GM19324 (cell line): Measurements from ENCODE around the gene WTAP.
"Not testable (repeated sequence)": the region's sequence is repeated elsewhere in the genome, so short reads cannot be mapped to it uniquely, and the experiment has no call there.

Experiments
- ATAC-seq: cut with Tn5 transposase; IDR thresholded peaks from one replicate; pipeline ENCODE4 v1.9.1; 2021; ENCODE audit warnings: mild to moderate bottlenecking, moderate library complexity; ENCODE audit not compliant: unreplicated experiment, low FRiP score

Gene WTAP

DNA sequence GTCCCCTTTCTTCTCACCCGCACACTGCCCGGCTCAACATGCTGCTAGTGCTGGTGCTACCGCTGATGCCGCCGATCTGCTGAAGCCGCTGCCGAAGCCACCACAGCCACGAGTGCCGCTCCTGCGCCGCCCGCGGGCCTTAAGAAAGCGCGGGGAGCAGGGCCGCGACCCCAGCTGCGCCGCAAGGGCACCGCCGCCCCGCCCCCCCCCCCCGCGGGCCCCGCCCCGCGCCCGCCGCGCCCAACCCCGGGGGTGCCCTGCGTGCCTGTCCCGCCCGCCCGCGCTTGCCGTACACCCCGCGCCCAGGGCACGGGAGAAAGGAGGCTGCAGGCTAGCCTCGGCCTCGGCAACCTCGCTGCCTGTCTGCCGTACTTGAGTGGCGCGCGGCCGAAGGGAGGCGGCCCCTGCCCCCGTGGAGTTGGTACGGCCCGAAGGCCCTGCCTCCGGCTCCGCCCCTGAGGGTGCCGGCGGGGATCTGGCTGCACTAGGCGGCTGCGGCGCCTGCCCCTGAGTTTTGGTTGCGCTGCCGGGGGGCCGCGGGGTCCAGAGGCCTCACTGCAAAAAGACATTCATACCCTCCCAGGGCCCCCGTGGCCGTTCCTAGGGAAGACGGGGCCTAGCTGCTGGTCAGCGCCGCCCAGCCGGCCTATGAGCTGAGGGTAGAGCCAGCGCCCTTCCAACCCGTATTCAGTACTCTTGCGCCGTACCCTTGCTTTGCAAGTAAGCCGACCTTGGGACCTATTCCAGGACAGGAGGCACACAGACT, 34.0 kb upstream of the WTAP start, which contains the start of gene SOD2:
TSS of gene SOD2 (minus strand) at position 114 of the 766 bp plus-strand sequence. CDS start at position 40, 74 bp downstream.
- ATAC-seq: peak; percentile 88

DNA sequence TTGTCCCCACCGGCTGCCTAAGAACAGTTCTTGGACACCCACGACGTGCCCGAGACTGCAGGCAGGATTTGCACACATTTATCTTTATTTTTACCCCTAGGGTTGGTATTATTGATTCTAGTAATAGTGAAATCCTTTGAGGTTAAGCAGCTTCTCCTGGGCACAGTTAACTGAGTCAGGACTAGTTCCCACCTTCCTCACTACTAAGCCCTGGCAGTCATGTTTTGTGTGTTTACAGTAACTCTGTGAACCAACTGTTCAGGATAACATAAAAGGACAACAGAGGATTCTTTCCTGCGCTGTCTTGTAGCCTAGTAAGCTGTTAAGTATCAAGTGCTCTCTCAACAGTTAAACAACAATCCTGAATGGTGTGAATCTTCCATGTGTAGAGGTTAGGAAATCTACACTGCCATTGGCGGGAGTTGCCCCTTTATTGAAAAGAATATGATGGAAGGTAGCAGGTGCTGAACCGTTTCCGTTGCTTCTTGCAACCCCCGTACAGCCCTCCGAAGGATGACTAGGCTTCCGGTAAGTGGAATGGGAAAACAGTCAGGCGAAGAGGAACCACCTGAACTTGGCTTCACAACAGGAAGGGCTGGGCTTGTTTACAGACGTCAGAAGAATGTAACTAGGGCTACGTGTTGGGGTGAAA, 33.3 kb upstream of the WTAP start:
- ATAC-seq: peak; percentile 1

DNA sequence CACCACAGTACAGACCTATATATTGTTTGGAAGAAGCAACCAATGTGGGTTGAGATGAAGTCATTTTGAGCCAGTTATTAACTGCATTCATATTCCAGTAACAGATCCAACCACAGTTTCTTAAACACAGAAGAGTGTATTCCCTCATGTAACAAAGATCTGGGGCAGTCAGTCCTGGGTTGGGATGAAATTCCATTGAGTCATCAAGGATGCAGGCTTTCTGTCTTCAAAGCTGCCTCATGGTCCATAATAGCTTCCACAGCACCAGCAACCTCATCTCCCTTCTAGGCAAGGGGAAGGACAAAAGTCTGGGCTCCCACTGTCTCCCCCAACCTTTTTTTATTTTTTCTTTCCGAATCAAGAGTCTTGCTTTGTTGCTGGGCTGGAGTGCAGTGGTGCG, 31.3 kb upstream of the WTAP start:
- ATAC-seq: no peak

DNA sequence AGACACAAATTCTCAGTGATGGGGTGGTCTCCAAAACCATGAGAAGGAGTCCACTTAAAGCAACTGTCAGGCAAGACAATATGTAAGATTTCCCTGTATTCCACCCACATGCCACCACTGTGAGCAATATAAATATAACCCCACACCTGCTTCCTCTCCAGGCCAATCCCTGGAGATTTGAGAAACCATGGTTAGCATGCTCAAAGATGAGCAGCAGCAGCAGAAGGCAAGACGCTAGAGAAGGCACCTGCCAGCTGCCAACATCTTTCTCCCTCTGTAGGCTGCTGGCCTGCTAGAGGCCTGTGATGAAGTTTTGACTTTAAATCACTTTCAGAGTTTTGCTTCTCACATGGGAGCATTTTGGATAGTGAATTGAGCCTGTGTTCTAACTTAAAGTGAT, 26.3 kb upstream of the WTAP start:
- no peak for ATAC-seq

DNA sequence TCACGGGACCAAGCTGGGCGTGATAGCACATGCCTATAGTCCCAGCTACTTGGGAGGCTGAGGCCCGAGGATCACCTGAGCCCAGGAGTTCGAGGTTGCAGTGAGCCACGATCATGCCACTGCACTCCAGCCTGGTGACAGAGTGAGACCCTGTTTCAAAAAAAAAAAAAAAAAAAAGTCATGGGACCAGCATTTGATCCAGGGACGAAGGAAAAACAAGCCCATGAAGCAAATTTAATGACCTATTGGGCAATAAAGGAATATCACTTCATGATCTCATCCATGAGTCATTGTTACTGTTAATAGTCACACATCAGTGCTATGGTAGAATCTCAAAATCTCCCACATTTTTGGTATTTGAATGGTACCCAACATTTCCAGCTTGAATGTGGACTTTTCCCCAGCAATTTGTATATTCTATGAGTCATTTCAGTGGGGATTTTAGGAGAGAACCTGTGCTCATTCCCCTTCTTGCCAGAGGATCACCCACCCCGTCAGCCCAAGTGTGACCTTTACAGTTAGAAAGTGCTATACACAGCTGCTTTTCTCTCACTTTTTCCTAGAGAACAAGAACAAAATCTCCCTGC, 25.8 kb upstream of the WTAP start:
- ATAC-seq: no peak

DNA sequence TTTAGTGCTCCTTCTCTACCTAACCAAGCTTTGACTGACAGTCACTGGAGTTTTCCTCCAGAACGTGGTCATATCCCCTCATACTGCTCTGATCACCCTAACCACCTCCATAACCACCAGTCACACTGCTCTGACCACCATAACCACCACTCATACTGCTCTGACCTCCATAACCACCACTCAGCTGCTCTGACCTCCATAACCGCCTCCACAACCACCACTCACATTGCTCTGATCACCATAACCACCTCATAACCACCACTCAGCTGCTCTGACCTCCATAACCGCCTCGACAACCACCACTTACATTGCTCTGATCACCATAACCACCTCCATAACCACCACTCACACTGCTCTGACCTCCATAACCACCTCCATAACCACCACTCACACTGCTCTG, 16.7 kb upstream of the WTAP start:
- not testable (repeated sequence) for ATAC-seq

DNA sequence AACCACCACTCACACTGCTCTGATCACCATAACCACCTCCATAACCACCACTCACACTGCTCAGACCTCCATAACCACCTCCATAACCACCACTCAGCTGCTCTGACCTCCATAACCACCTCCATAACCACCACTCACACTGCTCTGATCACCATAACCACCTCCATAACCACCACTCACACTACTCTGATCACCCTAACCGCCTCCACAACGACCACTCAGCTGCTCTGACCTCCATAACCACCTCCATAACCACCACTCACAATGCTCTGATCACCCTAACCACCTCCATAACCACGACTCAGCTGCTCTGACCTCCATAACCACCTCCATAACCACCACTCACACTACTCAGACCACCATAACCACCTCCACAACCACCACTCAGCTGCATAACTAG, 14.9 kb upstream of the WTAP start:
- not testable (repeated sequence) for ATAC-seq

DNA sequence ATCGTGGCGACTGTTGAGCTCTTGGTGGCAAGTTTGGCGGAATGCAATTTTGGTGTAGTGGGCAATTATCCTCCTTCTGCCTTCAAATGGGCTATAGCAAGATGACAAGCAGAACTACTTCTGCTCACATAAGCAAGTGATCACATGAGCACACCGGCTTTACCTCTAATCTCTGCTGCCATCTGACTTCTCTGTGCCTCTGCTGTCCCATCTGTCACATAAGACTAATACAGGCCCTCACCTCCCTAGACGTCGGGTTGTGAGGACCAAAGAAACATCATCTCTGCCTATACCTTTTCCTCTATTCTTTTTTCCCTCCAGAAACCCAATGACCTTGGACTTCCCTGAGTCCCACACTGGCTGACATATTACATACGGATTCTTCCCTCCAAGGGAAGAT, 13.3 kb upstream of the WTAP start:
- no peak for ATAC-seq

DNA sequence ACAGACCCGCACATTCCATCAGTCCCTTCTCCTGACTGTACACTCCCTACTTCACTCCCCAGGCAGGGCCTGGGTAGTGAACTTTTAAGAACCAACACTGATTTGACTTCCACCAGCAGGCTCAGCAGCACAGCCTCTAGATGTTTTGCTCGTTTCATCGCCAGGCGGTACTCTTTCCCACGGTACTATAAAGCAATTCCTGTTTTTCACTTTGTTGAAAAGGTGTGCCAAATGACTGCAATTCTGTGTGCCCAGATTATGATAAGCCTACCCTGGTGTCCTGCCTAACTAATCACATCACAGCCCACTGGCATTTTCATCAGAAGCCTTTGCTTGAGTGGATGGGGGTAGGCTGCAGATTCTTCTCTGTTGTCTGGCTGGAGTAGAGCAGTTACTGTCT, 12.9 kb upstream of the WTAP start:
- ATAC-seq: no peak

DNA sequence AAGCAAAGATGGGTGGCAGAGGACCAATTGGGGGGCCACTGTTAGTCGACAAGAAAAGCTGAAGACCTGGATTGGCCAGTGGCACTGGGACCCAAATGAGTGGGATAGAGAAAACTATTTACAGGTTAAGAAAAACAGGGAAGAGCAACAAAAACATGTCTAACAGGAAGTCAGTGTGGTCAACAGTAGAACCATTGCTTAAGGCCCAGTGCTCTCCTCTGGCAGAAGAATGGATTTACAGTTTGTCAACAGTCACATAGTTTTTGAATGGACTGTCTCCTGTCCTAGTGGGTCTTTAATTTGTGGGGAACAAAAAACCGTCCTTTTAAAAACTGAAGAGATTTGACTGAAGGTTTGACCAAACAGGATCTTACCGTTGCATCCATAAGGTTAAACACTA, 12.1 kb upstream of the WTAP start:
- ATAC-seq: no peak

DNA sequence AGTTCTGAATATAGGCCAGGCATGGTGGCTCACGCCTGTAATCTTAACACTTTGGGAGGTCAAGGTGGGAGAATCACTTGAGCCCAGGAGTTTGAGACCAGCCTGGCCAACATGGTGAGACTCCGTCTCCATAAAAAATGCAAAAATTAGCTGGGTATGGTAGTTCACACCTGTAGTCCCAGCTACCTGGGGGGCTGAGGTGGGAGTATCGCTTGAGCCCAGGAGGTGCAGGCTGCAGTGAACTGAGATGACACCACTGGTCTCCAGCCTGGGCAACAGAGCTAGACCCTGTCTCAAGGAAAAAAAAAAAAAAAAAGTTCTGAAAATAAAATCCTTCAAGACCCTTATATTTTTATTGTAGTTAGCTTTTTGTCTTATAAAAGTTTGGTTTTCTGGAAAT, 11.7 kb upstream of the WTAP start:
- ATAC-seq: no peak

DNA sequence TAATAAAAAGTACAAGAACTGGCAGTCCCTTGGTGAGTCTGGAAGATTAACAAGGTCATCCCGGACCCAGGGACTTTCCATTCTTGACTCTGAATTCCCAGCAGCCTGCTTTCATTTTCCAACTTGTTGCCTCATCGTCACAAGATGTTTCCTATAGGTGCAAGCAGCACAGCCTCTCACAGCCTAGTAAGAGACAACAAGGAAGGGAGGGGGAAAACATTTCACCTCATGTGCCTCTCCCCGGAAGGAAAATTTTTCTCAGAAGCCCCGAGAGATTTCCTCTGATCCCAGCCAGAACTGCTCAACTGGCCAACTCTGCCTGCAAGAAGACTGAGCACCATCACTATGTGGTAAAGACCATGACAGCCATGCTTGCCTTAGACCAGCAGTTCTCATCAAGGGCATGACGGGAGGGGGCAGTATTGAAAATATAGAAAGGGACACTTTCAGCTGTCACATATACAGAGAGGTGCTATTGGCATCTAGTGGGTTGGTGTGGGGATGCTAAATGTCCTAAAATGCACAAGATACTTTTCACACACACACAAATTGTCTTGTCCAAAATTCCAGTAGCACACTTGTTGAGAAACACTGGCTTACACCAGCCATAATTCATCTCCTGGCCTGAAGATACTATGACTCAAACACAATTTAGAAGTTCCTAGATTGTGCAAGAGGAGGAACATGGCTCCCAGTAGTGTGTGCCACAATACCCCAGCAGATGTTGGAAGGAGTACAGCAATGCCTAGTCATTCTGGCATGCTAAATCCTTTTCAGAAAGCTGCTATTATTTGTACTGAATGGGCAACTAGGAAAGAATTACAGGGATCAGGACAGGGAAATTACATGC, 10.8 kb upstream of the WTAP start:
- no peak for ATAC-seq

DNA sequence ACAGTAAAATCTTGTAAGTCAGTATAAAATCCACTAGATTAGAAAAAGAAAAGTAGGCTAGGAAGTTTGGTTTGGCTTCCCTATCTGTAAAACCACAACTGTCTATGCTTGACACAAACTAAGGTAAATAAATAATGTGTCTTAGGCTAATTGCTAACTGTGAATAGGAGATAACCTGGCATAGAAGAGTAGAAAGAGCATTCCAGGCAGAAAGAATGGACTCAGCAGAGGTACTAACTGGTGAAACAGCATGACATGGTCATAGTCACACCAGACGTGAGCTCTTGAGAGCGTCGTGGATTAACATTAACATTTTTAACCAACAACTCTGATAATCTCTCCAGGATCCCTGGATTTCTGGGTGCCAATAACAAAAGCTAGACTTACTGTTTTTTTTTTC, 8.7 kb upstream of the WTAP start:
- no peak for ATAC-seq

DNA sequence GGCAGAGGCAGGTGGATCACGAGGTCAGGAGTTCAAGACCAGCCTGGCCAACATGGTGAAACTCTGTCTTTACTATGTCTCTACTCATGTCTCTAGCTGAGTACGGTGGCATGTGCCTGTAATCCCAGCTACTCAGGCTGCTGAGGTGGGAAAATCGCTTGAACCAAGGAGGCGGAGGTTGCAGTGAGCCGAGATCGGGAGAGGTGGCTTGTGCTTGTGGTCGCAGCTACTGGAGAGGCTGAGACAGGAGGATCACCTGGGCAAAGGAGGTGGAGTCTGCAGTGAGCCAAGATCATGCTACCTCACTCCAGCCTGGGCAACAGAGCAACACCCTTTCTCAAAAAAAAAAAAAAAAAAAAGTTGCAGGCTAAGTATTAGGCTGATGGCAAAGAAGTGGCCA, 8.0 kb upstream of the WTAP start:
- ATAC-seq: no peak

DNA sequence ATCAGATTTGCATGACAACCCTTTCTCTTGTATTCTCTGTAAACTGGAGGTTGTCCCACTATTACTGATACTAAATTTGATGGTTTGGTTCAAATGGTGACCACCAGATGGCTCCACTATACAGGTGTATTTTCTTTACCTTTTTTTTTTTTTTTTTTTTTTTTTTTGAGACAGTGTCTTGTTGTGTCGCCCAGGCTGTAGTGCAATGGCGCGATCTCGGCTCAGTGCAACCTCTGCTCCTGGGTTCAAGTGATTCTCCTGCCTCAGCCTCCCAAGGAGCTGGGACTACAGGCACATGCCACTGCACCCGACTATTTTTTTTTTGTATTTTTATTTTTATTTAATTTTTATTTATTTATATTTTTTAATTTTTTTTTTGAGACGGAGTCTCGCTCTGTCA, 6.6 kb upstream of the WTAP start:
- ATAC-seq: no peak

DNA sequence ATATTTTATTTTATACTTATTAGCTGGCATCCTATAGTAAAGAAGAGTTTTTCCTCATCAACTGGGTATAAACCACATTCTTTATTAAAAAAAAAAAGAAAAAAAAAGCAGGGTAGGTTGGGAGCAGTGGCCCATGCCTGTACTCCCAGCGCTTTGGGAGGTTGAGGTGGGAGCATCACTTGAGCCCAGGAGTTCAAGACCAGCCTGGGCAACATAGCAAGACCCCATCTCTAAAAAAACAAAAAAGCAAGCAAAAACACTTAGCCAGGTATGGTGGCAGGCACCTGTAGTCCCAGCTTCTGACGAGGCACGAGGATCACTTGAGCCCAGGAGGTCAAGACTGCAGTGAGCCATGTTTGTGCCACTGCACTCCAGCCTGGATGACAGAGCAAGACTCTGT, 5.3 kb upstream of the WTAP start:
- ATAC-seq: not testable (repeated sequence)

DNA sequence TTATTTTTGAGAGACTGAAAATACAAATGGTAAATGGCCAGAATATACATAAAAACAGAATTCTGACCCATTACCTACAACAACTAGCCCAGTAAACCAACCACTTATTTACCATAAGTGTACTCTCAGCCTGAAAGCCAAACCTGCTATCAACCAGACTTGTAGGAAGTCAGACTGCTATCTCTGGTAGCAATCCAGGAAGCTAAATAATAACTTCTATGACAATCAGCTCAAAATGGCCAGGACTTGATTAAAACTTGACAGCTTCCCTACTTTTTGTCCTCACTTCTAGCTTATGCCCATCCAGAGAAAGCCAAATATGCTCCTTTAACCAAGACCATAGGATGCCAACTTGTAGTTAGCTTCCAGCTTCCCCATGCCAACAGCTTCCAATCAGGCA, 4.7 kb upstream of the WTAP start:
- no peak for ATAC-seq

DNA sequence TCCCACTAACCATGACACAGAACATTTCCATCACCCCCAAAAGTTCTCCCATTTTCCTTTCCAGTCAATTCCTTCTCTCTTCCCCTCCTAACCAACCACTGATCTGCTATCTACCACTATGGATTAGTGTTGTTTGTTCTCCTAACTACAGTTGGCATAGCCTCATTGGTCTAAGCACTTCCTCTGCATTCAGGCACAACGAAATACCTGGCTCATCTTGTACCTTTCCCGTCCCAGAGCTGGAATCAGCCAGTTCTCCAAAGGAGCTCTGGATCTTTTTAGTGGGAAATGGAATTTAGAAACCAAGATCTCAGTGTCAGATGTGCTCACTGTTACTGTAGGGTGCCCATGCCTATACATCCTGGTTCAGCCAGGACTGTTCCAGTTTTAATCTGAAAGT, 4.0 kb upstream of the WTAP start:
- no peak for ATAC-seq

DNA sequence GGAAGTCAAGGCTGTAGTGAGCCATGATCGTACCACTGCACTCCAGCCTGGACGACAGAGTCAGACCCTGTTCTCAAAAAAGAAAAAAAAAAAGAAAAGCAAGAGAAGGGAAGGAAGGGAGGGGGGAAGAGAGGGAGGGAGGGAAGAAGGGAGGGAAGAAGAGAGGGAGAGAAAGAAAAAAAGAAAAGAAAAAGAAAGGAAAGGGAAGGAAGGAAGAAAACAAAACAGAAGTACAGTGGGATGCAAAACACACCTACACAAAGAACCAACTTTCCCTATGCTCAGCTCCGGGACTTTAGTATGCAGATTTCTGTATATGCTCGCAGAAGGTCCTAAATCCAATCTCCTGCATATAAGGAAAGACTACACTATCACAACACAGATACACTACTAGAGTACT, 2.5 kb upstream of the WTAP start:
- no peak for ATAC-seq

DNA sequence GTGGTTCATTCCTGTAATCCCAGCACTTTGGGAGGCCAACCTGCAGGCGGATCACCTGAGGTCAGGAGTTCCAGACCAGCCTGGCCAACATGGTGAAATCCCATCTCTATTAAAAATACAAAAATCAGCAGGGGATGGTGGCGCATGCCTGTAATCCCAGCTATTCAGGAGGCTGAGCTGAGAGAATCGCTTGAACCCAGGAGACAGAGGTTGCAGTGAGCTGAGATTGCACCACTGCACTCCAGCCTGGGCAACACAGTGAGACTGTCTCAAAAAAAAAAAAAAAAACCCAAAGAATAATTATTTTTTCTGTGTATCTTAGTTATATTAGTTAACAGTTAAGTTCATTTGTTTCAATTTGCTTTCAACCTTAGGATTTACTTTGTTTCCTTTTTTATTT, 2.1 kb upstream of the WTAP start:
- not testable (repeated sequence) for ATAC-seq
